T-helper 2 cell treated with Interferon-gamma antibody and Interleukin-4, amounts not matched to agents 5 μg/mL and 100 μg/mL, for 36 hours (primary cell): Measurements from ENCODE around the gene SMPD4.
"Not testable (repeated sequence)": the region's sequence is repeated elsewhere in the genome, so short reads cannot be mapped to it uniquely, and the experiment has no call there.

ENCODE experiments used
- DNase-seq: peaks from one replicate; pipeline ENCODE4 v3.0.0; 2021; ENCODE audit warnings: low spot score
- H3K27ac Mint-ChIP-seq: one replicate; pipeline ENCODE4 v1.8.0; 2021; ENCODE audit warnings: mild to moderate bottlenecking, mixed read lengths
- H3K27me3 Mint-ChIP-seq: one replicate; pipeline ENCODE4 v1.8.0; 2021; ENCODE audit warnings: low read depth, mixed read lengths
- H3K36me3 Mint-ChIP-seq: one replicate; pipeline ENCODE4 v1.8.0; 2021; ENCODE audit warnings: low read depth, mixed read lengths
- H3K4me1 Mint-ChIP-seq: one replicate; pipeline ENCODE4 v1.8.0; 2021; ENCODE audit warnings: low read depth, mixed read lengths
- H3K4me3 Mint-ChIP-seq: one replicate; pipeline ENCODE4 v1.8.0; 2022; ENCODE audit warnings: mild to moderate bottlenecking, moderate library complexity, mixed read lengths
- H3K9me3 Mint-ChIP-seq: one replicate; pipeline ENCODE4 v1.8.0; 2021; ENCODE audit warnings: mixed read lengths

Gene SMPD4

DNA sequence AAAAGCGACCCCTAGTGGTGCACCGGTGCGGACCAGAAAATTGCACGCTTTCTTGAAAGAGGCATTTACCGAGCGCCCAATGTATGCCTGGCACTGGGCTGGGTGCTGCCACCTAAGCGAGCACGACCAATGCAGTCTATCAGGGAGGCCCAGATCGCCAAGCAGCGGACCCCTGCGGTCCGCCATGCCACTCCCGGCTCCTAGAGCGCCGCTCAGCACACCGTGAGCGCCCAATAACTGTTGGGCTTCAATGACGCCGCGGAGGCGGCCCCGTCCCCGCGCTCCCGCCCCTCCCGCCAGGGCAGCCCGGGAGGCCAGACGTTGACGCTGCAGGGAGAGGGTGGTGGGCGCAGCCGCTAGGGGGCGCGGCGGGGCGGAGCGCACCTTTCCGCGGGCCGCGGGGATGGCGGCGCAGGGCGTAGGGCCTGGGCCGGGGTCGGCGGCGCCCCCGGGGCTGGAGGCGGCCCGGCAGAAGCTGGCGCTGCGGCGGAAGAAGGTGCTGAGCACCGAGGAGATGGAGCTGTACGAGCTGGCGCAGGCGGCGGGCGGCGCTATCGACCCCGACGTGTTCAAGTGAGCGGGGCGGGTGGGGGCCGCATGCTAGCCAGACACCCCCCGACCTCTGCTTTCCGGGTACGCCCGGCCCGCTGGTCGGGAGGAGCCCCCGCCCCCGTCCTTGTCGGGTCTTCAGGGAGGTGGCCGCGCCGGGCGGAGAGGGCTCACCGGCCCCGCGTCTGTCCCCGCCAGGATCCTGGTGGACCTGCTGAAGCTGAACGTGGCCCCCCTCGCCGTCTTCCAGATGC, 679 bp upstream of the SMPD4 start, which contains the start of gene MZT2B:
MZT2B (plus strand) TSS at position 383 of the 803 bp plus-strand sequence; CDS start at position 404, 21 bp downstream.
- H3K4me1 Mint-ChIP-seq, H3K9me3 Mint-ChIP-seq, H3K27me3 Mint-ChIP-seq, H3K36me3 Mint-ChIP-seq: not testable (repeated sequence)
- peak; percentile 93 for DNase-seq
- Mint-ChIP-seq H3K27ac (peak within 1 kb of the TSS; percentile 96), H3K4me3 (peak within 1 kb of the TSS; percentile 92)

- not testable (repeated sequence) for H3K27me3 Mint-ChIP-seq, DNase-seq, H3K9me3 Mint-ChIP-seq, H3K4me1 Mint-ChIP-seq
- peak overlapping the region; percentile 96 for H3K27ac Mint-ChIP-seq
- H3K36me3 Mint-ChIP-seq: peaks cover 13% of the 10 kb centered on the region
- peak overlapping the region; percentile 92 for H3K4me3 Mint-ChIP-seq
These were observed 738 bp downstream of the SMPD4 start for GRCh38 chr2:130180404-130181324.

- H3K4me1 Mint-ChIP-seq, H3K4me3 Mint-ChIP-seq, DNase-seq, H3K9me3 Mint-ChIP-seq, H3K27me3 Mint-ChIP-seq, H3K27ac Mint-ChIP-seq: not testable (repeated sequence)
- peaks cover 26% of the 10 kb centered on the region for H3K36me3 Mint-ChIP-seq
These were observed 6.5 kb downstream of the SMPD4 start for GRCh38 chr2:130174866-130175265.

GRCh38 chr2:130169896-130170295, 11.5 kb downstream of the SMPD4 start:
- Mint-ChIP-seq H3K36me3 (peaks cover 44% of the 10 kb centered on the region), H3K4me1 (peaks cover 11% of the 10 kb centered on the region), H3K27ac (no peak overlapping the region), H3K4me3 (peak overlapping the region; percentile 49), H3K9me3 (no peaks in the 10 kb centered on the region), H3K27me3 (no peaks in the 10 kb centered on the region)
- no peak for DNase-seq

GRCh38 chr2:130169163-130169562, 12.2 kb downstream of the SMPD4 start:
- H3K27me3 Mint-ChIP-seq, H3K9me3 Mint-ChIP-seq, DNase-seq: not testable (repeated sequence)
- Mint-ChIP-seq H3K27ac (peak overlapping the region; percentile 80), H3K4me3 (peak overlapping the region; percentile 49), H3K4me1 (peaks cover 11% of the 10 kb centered on the region), H3K36me3 (peaks cover 48% of the 10 kb centered on the region)

DNA sequence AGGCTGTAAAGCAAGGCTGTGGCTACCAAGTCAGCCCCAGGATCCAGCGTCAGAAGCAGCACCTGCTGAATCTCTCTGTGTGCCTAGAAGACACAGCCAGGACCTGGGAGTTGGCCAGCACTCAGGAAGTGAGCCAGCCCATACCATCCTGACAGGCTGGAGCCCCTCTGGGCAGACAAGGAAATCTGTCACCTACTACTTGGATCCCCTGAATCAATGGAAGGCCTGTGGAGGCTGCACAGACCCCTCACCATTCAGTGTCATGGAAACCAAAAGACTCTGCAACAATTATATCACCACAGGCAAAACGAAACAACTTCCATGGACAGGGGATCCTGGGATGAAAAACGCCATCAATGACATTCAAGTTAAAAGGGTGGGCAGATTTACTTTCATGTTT, 14.8 kb downstream of the SMPD4 start:
- H3K36me3 Mint-ChIP-seq: peaks cover 37% of the 10 kb centered on the region

DNA sequence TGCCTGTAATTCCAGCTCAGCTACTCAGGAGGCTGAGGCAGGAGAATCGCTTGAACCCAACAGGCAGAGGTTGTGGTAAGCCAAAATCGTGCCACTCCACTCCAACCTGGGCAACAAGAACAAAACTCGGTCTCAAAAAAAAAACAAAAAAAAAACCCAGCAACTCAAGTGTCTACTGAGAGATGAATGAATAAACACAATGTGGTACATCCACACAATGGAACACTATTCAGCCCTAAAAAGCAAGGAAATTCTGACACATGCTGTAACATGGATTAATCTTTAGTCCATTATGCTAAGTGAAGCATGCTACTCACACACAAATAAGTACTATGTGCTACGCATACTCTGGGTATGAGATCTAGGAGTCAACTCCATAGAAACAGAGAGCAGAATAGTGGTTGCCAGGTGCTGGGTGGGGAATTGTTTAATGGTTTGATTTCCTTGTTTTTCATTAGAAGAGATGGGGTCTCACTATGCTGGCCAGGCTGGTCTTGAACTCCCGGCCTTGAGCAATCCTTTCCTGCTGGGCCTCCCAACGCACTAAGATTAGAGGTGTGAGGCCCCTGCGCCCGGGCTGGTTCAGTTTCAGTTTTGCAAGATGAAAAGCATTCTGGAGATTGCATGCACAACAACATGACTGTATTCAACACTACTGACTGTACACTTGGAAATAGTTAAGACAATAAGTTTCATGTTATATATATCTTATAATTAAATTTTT, 15.9 kb downstream of the SMPD4 start:
- no peak overlapping the region for H3K27ac Mint-ChIP-seq
- DNase-seq: no peak
- peaks cover 11% of the 10 kb centered on the region for H3K4me1 Mint-ChIP-seq
- H3K9me3 Mint-ChIP-seq: no peaks in the 10 kb centered on the region
- H3K36me3 Mint-ChIP-seq: peaks cover 35% of the 10 kb centered on the region
- no peaks in the 10 kb centered on the region for H3K27me3 Mint-ChIP-seq
- no peak overlapping the region for H3K4me3 Mint-ChIP-seq

More for the DNA sequence above, 14.8 kb downstream of the SMPD4 start:
- not testable (repeated sequence) for H3K27me3 Mint-ChIP-seq, H3K9me3 Mint-ChIP-seq, H3K4me3 Mint-ChIP-seq, H3K27ac Mint-ChIP-seq, DNase-seq
- H3K4me1 Mint-ChIP-seq: peaks cover 11% of the 10 kb centered on the region

- peaks cover 35% of the 10 kb centered on the region for H3K36me3 Mint-ChIP-seq
- H3K4me1 Mint-ChIP-seq: no peaks in the 10 kb centered on the region
- no peaks in the 10 kb centered on the region for H3K27me3 Mint-ChIP-seq
- no peak overlapping the region for H3K4me3 Mint-ChIP-seq
- H3K27ac Mint-ChIP-seq: no peak overlapping the region
- no peaks in the 10 kb centered on the region for H3K9me3 Mint-ChIP-seq
- no peak for DNase-seq
These were observed 18.4 kb downstream of the SMPD4 start for GRCh38 chr2:130162968-130163367.

DNA sequence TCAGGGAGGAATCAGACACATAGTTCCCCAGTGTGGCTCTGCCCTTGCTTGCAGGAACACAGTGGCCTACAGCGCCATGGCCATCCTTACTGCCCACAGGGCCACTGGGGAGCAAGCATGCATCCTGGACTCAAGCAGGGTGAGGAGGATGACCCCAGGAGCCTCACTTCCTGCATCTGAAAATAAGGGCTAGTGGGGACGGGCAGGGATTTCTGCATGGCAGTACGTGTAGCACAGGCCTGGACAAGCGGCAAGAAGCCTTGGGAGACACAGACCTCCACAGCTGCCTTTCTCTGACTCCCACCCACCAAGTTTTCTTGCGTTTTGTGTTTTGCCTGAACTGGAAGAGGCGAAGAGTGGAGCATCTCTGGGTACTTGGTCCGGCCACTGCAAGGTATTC, 18.9 kb downstream of the SMPD4 start:
- H3K4me1 Mint-ChIP-seq, H3K4me3 Mint-ChIP-seq, H3K9me3 Mint-ChIP-seq, H3K27ac Mint-ChIP-seq, H3K27me3 Mint-ChIP-seq, DNase-seq: not testable (repeated sequence)
- H3K36me3 Mint-ChIP-seq: peaks cover 30% of the 10 kb centered on the region

- not testable (repeated sequence) for H3K27ac Mint-ChIP-seq, DNase-seq, H3K27me3 Mint-ChIP-seq, H3K9me3 Mint-ChIP-seq, H3K4me3 Mint-ChIP-seq, H3K4me1 Mint-ChIP-seq
- peaks cover 18% of the 10 kb centered on the region for H3K36me3 Mint-ChIP-seq
These were observed 20.3 kb downstream of the SMPD4 start for GRCh38 chr2:130160838-130161705.

DNA sequence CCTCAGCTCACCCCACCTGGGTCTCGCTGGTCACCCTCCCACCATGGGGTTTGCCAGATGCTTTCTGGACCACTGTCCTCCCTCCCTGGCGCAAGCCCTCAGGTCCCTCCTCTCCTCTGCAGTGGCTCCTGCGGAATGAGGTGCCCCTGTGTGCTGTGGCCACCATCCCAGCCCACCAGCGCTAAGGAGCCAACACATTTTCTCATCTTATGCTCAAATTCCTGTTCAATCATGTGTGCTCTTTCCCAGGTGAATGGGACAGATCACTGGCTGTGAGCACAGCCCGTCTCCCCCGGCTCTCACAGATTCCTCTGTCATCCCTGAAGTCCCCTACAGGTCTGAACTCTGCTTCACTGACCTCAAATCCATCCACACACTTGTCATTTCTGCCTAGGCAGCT, 21.3 kb downstream of the SMPD4 start:
- Mint-ChIP-seq H3K9me3 (no peaks in the 10 kb centered on the region), H3K4me3 (no peak overlapping the region), H3K36me3 (peaks cover 13% of the 10 kb centered on the region), H3K27ac (peak overlapping the region; percentile 53), H3K4me1 (no peaks in the 10 kb centered on the region), H3K27me3 (no peaks in the 10 kb centered on the region)
- DNase-seq: no peak

GRCh38 chr2:130159376-130159775, 22.0 kb downstream of the SMPD4 start:
- not testable (repeated sequence) for H3K27ac Mint-ChIP-seq, H3K4me3 Mint-ChIP-seq, DNase-seq, H3K27me3 Mint-ChIP-seq, H3K4me1 Mint-ChIP-seq, H3K9me3 Mint-ChIP-seq
- peaks cover 11% of the 10 kb centered on the region for H3K36me3 Mint-ChIP-seq

GRCh38 chr2:130158631-130159030, 22.8 kb downstream of the SMPD4 start:
- Mint-ChIP-seq H3K27ac (no peak overlapping the region), H3K27me3 (no peaks in the 10 kb centered on the region), H3K9me3 (no peaks in the 10 kb centered on the region), H3K4me1 (no peaks in the 10 kb centered on the region), H3K36me3 (peaks cover 6% of the 10 kb centered on the region), H3K4me3 (no peak overlapping the region)
- no peak for DNase-seq
